GM18858 (cell line): Measurements from ENCODE around the gene MAGI2.

ENCODE experiments used
- ATAC-seq: cut with Tn5 transposase; IDR thresholded peaks from one replicate; pipeline ENCODE4 v1.9.1; 2021; ENCODE audit not compliant: unreplicated experiment

The MAGI2 gene

DNA sequence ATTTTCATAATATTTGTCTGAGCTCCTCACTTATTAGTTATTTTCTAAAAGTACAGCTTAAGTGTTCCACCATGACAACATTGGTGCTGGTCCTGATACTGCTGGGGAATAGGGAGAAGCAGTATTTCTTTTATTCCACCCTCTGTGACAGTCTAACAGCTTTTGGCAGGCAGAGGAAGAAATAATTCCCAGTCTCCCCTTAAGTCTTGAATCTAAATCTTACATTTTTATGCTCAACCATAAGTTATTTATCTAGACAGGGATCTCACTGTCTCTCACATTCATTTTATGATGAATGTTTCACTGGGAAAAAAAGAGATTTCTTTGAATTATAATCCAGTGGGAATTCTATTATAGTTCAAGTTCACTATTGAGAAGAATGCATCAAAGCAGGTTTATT lies 71.5 kb downstream of the MAGI2 start:
- no peak for ATAC-seq

DNA sequence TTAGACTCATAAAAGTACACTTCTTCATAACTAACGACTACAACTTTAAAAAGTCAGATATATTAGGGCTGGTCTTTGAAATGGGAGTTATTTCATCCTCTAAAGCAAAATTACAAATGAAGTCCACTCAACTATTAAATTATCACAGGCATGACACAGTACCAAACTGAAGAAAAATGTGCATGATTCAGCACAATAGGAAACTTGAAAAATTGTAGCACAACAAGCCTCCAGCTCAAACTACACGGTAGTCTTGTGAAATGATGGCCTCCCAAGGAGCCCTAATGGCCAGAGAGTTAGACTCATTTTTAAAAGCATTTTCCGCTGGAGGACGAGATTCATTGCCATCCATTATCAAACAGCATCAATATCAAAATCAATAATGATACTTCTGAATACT lies 76.4 kb downstream of the MAGI2 start:
- ATAC-seq: no peak

DNA sequence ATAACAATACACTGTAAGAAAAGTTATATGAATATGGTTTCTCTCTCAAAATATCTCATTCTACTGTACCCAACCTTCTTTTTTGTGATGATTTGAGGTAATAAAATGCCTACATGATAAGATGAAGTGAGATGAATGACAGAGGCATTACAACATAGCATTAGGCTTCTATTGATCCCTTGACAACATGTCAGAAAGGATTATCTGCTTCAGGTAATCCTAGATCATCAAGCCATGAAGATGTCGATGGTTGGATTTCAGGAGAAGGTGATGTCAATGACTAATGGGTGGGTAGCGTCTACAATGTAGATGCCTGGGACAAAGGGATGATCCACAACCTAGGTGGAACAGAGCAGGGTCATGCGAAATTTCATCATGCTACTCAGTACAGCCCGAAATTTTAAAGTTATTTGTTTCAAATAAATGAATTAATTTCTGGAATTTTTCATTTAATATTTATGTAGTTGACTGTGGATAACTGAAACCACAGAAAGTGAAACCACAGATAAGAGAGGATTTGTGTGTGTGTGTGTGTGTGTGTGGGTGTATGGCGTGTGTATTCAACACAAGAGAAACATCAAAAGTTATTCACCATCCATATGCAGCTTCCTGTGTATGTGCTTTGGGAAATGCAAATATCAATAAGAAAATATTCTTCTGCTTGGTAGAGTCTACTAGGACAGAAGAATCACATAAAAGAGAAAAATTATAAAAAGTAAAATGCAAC lies 77.0 kb downstream of the MAGI2 start:
- ATAC-seq: no peak

DNA sequence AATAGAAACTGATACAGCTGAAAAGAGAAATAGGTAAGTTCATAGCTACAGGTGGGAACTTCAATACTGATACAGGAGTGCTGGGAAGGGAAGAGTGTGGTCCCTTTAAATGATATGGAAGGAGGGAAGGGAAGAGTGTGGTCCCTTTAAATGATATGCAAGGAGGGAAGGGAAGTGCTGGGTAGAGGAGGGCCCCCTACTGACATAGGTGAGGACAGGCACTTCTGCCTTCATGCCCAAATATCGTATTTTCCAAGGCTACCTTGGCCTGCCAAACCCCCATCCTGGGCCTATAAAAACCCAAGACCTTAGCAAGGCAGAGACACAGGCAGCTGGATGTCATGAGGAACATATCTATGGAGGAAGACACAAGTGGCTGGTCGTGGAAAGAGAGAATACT lies 92.3 kb downstream of the MAGI2 start:
- no peak for ATAC-seq

DNA sequence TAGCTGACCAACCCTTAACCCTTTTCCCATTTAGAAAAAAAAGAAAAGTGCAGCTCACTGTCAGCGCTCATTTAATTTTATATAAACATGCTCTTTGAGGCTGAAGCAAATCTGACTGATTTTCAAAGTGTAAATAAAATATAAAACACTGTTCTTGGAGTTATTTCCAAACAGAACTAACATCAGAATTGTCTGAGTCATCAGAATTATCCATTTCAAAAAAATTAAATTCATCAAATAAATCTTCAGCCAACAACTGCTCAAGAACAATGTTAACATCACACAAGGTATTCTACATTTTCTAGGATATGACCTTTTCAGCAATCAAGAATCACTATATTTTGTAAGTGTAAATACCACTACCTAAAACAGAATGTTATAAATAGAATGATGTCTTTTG lies 93.6 kb downstream of the MAGI2 start:
- ATAC-seq: no peak

DNA sequence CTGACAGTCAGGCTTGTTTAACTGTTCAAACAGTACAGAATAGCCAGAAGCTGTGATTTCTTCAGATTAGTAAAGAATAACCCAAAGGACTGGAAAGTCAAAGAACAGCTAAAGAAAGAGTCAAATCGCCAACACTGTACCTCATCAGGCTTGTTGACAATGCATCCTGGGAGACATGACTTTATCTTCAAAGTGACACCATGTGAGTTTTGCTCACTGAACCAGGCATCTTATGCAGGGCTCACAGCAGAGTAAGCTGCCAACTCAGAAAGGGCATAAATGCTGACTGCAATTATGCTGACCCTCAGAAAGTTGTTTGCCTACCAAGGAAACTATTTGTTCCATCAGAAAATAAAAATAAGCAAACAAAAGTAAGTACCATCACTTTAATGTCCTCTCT lies 96.4 kb downstream of the MAGI2 start:
- ATAC-seq: no peak

DNA sequence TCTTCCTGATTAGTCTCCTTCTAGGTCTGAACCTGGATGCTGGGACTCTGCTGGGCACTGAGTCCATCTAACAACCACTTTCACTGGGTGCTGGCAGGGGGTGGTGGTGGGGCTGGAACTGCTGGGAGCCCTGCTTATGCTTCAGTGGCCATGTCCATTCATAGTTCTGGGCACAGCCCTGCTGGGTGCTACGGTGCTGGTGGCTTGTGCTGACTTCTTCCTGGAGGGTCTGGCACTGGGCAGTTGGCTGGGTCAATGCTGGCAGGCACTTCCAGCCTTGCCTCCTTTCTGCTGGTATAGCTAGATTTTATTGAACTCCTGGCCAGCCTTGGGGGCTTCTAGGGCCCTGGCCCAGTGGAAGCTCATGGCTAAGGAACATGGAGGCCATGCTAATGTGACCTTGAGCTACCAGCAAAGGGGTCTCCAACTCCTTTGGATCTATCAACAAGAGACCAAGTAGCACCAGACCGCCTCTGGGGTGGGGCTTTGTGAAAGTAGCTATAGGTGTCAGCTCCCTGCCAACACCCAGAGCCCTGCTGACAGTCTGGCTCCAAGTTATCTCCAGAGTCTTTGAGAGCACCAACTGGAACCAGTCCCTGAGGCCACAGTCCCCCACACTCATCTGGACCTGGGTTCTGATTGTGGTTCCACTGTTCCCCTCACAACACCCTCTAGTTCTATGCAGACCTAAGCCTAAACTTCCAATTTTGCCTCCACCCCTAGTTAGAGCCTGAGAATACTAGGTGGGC lies 99.6 kb downstream of the MAGI2 start:
- ATAC-seq: no peak

DNA sequence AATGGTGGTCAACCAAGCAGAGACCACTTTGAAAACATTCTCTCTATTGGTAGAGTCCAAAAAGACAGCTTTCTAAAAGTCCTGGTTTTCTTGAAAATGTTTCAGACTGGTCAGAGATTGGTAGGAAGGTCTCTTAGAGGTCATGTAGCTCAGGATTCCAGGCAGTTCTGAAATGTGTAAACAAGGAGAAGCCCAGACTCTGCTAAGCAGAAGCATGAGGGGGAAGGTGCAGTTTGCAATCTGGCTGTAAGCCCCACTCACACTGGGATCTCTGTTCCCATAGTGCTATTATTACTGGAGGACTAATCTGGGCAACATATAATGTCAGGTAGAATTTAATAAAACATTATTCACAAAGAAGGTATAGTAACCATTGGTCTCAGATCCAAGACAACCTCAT lies 101.1 kb downstream of the MAGI2 start:
- no peak for ATAC-seq

DNA sequence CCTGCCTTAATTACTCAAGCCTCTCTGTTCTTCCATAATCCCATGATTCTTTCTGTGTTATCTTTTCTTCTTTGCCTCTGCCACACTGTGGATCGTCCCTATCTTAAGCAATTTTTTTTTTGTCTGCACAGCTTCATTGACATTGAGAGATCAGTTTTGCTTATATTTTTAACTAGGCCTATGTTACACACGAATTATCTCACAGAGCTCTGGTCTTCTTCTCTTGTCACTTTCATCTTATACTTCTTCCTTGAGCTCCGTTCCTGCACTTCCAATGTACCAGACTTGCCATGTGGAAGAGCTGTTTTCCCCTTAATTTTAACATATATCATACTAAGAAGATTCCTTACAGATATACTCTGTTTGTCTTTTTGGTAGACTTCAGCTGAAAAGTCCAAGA lies 106.1 kb downstream of the MAGI2 start:
- no peak for ATAC-seq

DNA sequence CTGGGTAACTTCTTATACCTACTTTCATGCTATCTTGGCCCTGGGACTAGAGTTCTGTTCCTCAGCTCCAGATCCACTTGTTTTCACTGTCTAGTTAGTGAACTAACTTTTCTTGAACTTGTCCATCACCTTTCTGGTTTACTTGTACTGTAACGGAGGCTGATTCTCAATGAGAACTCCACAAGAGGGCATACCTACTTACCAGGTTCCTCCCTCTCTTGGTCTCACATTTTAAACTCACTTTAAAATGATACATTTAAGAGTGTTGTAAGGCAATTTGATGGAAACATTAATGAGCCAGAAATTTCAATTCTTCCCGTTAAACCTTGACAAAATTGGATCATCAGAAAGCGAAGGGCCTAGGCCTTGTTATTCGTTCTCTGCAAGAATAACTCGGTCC lies 111.6 kb downstream of the MAGI2 start:
- no peak for ATAC-seq

DNA sequence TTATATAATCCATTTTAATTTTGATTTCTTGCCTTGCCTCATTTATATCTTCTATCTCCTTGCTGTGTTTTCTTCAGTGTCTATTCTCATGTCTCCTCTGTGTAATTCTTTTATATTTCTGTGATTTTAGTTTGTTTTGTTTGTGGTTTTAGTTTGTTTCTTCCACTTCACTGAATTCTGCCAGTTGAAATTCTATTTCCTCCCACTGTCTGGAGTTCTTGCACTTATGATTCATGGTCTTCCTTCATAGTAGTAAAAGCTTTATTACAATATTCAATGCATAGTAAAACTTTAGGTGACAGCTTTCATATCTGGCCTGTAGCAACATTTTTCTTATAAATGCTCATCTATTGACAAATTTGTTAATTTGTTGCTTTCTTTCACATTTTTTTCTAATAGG lies 113.3 kb downstream of the MAGI2 start:
- no peak for ATAC-seq

DNA sequence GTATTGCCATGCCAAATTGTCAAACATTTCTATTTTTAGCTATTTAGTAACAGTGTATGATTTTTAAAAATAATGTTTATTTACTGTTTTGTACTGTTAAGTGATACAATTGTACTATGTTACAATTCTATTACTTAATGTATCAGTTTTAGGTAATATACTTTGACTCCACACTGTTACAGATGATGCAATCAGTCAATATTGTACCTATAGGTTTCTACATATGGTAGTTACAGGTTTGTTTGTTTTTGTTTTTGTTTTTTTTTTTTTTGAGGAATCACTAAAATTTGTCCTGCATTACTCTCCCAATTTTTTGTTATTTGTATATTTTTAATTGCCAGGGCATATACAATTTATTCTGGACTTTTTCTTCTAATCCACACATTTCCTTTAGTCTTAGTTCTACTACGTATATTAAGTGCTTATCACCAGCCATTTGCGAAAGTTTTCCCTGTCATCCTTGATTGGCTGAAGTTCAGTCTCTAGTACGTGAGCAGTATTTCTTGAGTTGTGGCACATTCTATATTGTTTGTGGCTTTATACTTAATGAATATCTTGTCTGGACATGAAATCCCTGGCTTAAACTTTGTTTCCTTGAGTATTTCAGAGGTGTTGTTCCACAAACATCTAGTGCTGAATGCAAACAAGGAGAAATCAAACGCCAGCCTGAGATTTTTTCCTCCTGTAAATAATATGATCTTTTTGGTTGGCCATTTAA lies 114.1 kb downstream of the MAGI2 start:
- ATAC-seq: no peak

DNA sequence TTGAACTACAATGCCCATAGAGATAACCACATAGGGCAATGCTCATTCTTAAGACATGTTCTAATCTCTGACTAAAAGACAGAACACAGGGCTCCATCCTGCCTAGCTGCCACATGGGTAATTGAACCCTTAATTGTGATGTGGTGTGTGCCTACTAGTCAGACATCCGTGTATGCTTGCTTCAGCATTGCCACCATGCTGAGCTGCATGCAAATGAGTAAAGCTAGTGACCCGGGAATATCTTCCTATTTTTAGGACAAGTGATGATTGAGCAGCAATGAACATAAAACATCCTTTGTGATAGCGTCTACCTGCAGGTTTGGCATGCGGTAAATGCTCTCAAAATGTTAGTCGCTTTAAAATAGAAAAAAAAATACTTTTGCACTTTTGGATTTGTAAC lies 115.8 kb downstream of the MAGI2 start:
- ATAC-seq: no peak

DNA sequence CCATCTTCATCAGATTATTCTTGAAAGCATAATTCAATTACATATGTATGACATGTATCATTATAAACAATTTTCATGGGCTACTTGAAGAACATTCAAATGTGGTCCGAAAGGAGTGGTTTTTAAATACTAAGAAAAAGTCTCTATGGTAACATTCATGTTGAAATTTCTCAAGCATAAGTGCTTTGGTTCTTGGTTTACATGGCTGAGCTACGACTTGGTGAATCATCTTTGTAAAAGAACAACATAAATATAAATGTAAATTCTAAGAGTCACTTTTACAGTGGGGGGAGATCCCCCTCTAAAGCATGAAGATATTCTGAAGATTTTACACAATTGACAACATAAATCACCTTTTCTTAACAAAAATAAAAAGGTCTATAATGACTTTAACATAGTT lies 118.6 kb downstream of the MAGI2 start:
- no peak for ATAC-seq

DNA sequence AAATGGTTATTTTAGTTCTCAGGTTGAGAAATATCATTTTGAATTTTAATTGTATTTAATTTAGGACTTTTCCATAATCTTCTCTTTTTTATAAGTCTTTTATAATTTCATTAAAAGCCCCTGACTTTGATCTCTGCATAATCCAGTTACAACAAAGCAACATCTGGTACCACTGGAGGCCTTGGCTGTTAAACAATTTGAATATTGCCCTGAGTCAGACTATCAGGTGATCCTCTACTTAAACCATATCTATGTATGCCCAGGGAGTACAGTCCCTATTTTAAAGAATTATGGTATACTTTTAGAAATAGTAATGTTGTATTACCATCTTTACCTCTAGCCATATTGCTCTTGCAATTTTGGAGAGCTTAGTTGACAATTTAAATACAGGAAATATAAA lies 119.1 kb downstream of the MAGI2 start:
- no peak for ATAC-seq

DNA sequence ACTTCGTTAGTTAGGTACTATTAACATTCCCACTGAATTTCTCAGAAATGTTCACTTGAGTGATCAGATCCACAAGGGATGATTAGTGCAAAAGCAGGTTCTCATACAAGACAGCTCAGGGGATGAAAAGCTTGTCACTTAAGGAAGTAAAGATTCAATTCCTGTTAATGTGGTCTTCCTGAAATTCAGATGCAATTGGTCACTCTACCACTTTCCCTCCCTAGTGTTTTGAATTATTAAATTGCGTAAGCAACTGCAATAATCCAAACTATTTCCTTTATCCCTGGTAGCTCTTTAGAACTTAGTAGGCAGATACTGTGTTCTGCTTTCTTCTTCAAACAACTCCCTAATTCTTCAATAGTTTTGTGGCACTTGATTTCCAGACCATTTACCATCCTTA lies 121.4 kb downstream of the MAGI2 start:
- no peak for ATAC-seq

DNA sequence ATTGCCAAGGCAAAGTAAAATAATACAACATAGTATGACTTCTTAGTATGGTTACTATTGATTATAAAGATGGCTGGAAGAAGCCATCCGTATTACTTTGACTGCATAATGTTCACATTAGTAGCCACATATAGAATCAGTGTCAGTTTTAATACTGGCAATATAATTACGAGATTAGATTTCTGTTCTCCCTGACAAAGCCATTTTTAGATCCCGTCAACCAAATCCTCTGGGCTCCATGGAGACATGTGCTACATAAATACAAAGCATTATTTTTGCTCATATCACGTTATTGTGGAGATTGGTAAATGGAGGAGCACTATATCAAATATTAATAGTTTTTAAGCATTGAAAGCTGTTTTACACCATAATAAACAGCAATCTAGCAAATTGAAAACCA lies 124.0 kb downstream of the MAGI2 start:
- no peak for ATAC-seq

DNA sequence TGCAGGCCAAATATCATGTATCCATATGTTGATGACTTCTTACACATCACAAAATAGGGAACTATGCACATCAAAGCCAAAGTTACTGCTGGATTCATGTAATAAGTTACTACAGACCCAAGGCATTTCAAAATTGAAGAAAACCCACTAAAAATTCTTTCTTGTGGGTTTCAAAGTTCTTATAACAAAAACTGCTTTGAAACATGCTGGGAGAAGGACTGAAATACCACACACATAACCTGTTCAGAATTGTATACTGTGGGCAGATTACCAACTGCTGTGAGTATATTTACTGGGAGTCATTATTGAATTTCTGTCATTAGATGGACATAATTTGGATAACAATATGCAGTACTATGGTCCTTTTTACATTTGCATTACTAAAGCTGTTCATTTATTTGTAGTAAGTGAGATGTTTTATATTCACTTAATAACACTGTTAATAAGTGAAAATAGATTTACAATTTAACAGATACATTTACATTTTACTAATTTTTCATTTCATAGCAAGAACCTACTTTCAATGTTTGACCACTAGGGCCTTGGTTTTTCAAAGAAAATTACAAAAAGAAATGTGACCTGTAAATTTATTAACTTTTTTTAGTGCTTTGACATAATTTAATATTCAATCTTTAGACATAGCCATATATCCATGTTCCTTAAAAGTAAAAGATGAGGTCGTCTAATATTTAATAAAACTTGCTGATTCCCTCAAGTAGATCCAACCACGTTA lies 132.6 kb downstream of the MAGI2 start:
- ATAC-seq: no peak

DNA sequence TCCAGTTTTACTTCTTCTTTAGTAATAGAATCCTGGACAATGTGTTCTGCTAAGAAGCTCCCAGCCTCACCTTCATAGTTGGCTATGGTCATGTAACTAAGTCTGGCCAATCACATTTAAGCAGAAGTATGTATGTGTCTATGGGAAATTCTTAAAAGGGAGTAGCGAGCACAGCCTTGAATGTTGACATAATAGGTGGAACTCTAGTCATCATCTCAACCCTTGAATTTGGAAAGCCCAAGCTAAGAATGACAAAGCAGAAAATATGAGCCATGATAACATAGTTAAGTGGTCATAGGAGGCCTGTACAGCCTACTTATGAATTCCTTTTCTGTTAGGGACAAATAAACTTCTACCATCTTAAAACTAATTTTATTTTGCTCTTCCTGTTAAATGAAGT lies 134.1 kb downstream of the MAGI2 start:
- ATAC-seq: no peak

DNA sequence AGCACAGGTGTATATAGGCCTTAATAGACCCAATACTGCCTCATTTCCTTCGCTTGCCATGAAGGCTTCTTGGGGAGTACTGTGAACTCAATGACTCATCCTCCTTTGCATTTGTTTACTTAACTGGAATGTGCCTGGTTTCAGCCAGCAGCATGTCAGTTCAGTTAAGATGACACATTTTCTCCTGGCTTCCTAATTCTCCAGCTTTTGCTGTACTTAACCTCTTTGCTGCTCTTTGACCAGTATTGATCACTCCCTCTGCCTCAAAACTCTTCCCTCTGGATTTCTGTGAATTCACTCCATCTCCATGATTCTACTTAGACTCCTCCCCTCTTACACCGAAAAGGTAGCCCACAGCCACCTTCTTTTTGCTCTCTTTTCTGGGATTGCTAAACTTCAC lies 135.7 kb downstream of the MAGI2 start:
- ATAC-seq: no peak

DNA sequence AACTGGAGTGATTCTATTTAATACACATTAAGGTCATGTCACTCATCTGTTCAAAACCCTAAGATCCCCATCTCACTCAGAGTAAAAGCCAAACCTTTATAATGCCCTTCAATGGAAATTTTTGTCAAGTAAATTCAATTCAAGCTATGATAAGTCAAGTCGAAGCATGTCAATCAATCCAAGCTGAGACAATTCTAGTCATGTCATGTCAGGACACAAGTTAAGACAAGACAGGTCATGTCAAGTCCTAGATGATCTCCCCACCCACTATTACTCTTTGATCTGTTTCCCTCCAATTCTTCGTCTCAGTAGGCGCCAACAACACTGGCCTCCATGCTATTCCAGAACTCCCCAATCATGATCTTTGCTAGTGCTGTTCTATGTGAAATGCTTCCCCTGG lies 141.4 kb downstream of the MAGI2 start:
- ATAC-seq: no peak

DNA sequence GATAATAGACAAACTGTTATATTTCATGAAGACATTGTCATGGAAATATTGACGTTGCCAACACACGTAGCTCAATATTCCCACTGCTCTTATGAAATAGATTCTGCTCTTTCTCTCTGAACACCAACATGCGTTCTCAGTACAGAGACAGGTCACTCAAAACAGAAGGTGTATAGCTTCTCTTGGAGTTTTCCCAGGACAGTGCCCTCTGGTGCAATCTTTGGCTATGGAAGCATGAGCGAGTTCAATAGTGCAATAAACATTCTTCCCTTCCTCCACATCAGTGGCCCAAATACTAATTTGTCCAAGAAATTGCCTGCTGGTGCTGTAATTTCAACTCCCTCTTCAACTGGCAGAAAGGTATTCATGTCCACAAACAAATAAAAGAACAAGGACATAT lies 145.3 kb downstream of the MAGI2 start:
- no peak for ATAC-seq
